ENCODE results near the gene DDIAS. TPM values are rescaled to one million over a fixed set of nuclear protein-coding genes. Genes with fewer than 3 reads are reported as not detected.

The DDIAS gene
- total and polyA plus RNA-seq, 11 donors: 0.08 to 3.5 (median 0.58) TPM; not detected in 1

DNA sequence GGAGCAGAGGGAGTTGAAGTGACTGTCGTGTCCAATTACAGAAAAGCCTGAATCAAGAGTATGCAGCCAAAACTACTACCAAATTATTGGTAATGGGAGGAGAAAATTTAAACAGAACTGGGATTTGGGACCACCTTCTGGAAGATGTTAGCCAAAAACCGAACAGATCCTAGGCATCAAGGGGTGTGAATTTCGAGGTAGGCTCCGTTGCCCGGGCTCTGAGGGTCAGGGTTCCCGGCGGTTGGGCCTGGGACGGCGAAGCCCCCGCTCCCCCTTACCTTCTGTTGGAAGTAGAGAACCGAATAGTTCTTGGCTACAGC lies 1.6 kb upstream of the DDIAS start:
- TF ChIP-seq, protein P1, sequence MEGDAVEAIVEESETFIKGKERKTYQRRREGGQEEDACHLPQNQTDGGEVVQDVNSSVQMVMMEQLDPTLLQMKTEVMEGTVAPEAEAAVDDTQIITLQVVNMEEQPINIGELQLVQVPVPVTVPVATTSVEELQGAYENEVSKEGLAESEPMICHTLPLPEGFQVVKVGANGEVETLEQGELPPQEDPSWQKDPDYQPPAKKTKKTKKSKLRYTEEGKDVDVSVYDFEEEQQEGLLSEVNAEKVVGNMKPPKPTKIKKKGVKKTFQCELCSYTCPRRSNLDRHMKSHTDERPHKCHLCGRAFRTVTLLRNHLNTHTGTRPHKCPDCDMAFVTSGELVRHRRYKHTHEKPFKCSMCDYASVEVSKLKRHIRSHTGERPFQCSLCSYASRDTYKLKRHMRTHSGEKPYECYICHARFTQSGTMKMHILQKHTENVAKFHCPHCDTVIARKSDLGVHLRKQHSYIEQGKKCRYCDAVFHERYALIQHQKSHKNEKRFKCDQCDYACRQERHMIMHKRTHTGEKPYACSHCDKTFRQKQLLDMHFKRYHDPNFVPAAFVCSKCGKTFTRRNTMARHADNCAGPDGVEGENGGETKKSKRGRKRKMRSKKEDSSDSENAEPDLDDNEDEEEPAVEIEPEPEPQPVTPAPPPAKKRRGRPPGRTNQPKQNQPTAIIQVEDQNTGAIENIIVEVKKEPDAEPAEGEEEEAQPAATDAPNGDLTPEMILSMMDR (IDR thresholded peaks at IDR 0.05): no peak
- TF ChIP-seq POLR2A (IDR thresholded peaks at IDR 0.05): no peak
- Histone ChIP-seq H3K4me1 (peaks cover 0 to 59% (median 24%) of the 10 kb centered on the region in 12 donors), H3K36me3 (no peaks in the 10 kb centered on the region), H3K9me3 (no peaks in the 10 kb centered on the region), H3K27ac (peak overlapping the region in 11 of 12 donors; percentile 81 to 93 (median 86)), H3K27me3 (no peaks in the 10 kb centered on the region), H3K4me3 (peak overlapping the region; percentile 55 to 93 (median 74))
- no peak for ATAC-seq
- 0 to 1% (median 1%) methylated on average over 7 to 11 of the region's 11 CpGs for WGBS, 4 donors
- DNase-seq: no peak
- intact Hi-C loops (cut with DNase I): loop anchor here in 9 of 10 donors (2.0 to 10.0 kb wide), 13 partner anchors 31 to 915 kb away; partner anchors contain the start of genes ANKRD42 (in 7 of the 9), PCF11 (in 7 of the 9), CCDC90B (in 3 of the 9) and RAB30 (in 3 of the 9)

DNA sequence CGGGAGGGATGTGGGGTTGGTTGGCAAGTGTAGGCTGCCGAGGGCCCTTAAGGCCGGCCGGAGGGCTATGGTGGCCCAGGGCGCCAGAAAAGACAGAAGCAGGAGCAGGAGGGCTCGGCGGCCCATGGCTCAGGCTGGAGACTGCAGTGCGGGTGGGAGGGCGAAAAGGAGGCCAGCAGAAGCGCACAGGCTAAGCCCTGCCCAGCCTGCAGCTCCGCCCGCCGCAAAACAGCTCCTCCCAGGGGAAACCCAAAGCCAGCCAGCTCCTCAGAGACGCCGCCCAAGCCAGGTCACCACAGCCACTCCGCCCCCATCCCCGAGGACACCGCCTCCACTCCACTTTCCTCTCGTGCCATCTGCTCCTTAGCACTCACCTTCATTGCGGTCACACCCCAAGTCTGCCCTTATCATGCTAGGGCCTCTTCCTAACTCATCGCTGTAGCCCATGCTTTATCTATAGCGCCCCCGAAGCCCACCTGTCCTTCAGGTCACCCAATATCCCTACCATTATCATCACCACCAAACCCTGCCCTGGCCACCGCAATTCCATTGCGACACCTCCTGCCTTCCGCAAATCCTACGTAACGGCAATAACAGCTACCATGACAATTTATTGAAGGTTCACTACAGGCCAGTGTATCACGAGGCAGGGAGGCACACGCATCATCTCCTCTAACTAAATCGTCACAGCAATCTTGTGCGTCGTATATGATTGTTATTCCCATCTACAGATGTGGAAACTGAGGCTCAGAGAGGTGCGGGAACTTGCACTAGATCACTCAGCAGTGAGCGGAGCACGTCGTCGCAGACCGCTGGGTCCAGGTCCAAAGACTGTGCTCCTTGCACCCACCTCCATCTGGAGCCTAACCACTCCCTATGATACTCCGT lies 1.0 kb upstream of the DDIAS start, which contains the start of gene PRCP:
Gene PRCP, minus strand, starts transcription at position 154 of the 888 bp plus-strand sequence. Its CDS starts 28 bp downstream, at position 126.
- H3K9me3 ChIP-seq: no peaks in the 10 kb centered on the region
- DNase-seq (peak; percentile 94 to 97 (median 95)), ATAC-seq (peak; percentile 94 to 96 (median 96))
- WGBS, 4 donors: 0 to 1% (median 0%) methylated on average over 33 to 40 of the region's 40 CpGs
- H3K4me3 ChIP-seq: peak within 1 kb of the TSS; percentile 55 to 93 (median 74)
- peak within 1 kb of the TSS; percentile 31 to 93 (median 86) for H3K27ac ChIP-seq
- H3K36me3 ChIP-seq: no peaks in the 10 kb centered on the region
- H3K27me3 ChIP-seq: no peaks in the 10 kb centered on the region
- TF ChIP-seq POLR2A (IDR thresholded peaks at IDR 0.05): peak in 1 of 2 donors; percentile 92
- TF ChIP-seq, protein P1 (IDR thresholded peaks at IDR 0.05): peak in 1 of 12 donors; percentile 32
- intact Hi-C loops (cut with DNase I): loop anchor here in 9 of 10 donors (1.0 to 10.0 kb wide), 14 partner anchors 32 to 914 kb away; partner anchors contain the start of genes ANKRD42 (in 7 of the 9), PCF11 (in 7 of the 9), CCDC90B (in 3 of the 9) and RAB30 (in 3 of the 9)
- H3K4me1 ChIP-seq: peaks cover 0 to 53% (median 23%) of the 10 kb centered on the region in 12 donors

DNA sequence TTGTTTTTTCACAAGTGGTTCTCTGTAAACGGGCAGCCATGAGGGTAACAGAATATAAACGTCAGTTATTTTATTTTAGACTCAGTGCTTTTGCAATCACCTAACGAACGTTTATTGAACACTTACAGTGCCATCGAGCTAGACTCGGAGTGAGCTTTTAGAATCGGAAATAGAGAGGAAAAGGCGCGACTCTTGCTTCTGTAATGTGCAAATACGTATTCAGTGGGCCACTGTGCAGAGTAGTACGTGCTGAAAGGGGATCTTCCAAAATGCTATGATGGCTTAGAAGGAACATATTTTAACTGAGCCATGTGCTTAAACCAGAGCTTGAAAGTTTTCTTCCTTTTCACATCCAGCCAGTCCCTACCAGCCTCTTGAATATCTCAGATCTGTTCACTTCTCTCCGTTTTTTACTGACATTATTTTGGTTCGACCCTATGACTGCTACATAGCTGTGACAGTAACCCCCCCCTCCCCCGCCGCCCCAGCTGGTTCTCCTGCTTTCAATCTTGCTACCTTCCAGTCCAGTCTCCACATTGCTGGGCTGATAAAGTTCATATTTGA lies 468 bp downstream of the DDIAS start:
- no peaks in the 10 kb centered on the region for H3K27me3 ChIP-seq
- 1 to 4% (median 3%) methylated on average over 15 of the region's 15 CpGs for WGBS, 4 donors
- H3K9me3 ChIP-seq: no peaks in the 10 kb centered on the region
- intact Hi-C loops (cut with DNase I): loop anchor here in 9 of 10 donors (1.0 to 10.0 kb wide), 14 partner anchors 33 to 913 kb away; partner anchors contain the start of genes ANKRD42 (in 7 of the 9), PCF11 (in 7 of the 9), CCDC90B (in 3 of the 9) and RAB30 (in 3 of the 9)
- H3K36me3 ChIP-seq: no peaks in the 10 kb centered on the region
- H3K27ac ChIP-seq: peak overlapping the region in 2 of 12 donors; percentile 92 to 93
- ATAC-seq (no peak), DNase-seq (no peak)
- TF ChIP-seq POLR2A (IDR thresholded peaks at IDR 0.05): no peak
- TF ChIP-seq, protein P1 (IDR thresholded peaks at IDR 0.05): no peak
- peak overlapping the region; percentile 55 to 93 (median 74) for H3K4me3 ChIP-seq
- H3K4me1 ChIP-seq: peaks cover 0 to 46% (median 22%) of the 10 kb centered on the region in 12 donors

Measured in heart left ventricle (tissue), 16 donors.